Nucleus accumbens (tissue), 56 donors: ENCODE results near the gene HHIP.
A peak's percentile ranks its signal among the peaks of the same experiment; 100 is the strongest.

Source experiments
- DNase-seq, 56 donors: peaks; one replicate each; lab custom pipeline; 2025; lab: John Stamatoyannopoulos, UW

The HHIP gene

GRCh38 chr4:144653781-144654545, 8.0 kb downstream of the HHIP start:
- no peak for DNase-seq

GRCh38 chr4:144655491-144655890, 9.5 kb downstream of the HHIP start:
- DNase-seq, result no peak

GRCh38 chr4:144656850-144657249, 10.9 kb downstream of the HHIP start:
- DNase-seq, result no peak

GRCh38 chr4:144658015-144658567, 12.1 kb downstream of the HHIP start:
- DNase-seq, result no peak

- DNase-seq, result no peak
These were observed 12.9 kb downstream of the HHIP start for GRCh38 chr4:144658903-144659302.

- DNase-seq, result no peak
These were observed 13.5 kb downstream of the HHIP start for GRCh38 chr4:144659447-144659846.

GRCh38 chr4:144663834-144664475, 18.0 kb downstream of the HHIP start:
- peak in 2 of 56 donors; percentile 2 to 12 for DNase-seq

- DNase-seq, result no peak
These were observed 20.7 kb downstream of the HHIP start for GRCh38 chr4:144666539-144667175.

GRCh38 chr4:144667500-144667899, 21.5 kb downstream of the HHIP start:
- no peak for DNase-seq

- DNase-seq, result no peak
These were observed 24.8 kb downstream of the HHIP start for GRCh38 chr4:144670776-144671175.

- no peak for DNase-seq
These were observed 28.8 kb downstream of the HHIP start for GRCh38 chr4:144674711-144675110.

- DNase-seq, result no peak
These were observed 35.9 kb downstream of the HHIP start for GRCh38 chr4:144681806-144682205.

- DNase-seq, result no peak
These were observed 37.6 kb downstream of the HHIP start for GRCh38 chr4:144683516-144683915.

GRCh38 chr4:144685911-144686310, 40.0 kb downstream of the HHIP start:
- DNase-seq, result no peak

GRCh38 chr4:144686921-144687320, 41.0 kb downstream of the HHIP start:
- no peak for DNase-seq

- DNase-seq, result no peak
These were observed 41.5 kb downstream of the HHIP start for GRCh38 chr4:144687466-144687865.

GRCh38 chr4:144688035-144688569, 42.1 kb downstream of the HHIP start:
- DNase-seq, result no peak

GRCh38 chr4:144689125-144689524, 43.2 kb downstream of the HHIP start:
- no peak for DNase-seq

- DNase-seq, result no peak
These were observed 49.8 kb downstream of the HHIP start for GRCh38 chr4:144695721-144696120.

- no peak for DNase-seq
These were observed 50.4 kb downstream of the HHIP start for GRCh38 chr4:144696376-144696775.

- no peak for DNase-seq
These were observed 53.6 kb downstream of the HHIP start for GRCh38 chr4:144699565-144699964.
